Activated T-cell treated with anti-CD3 and anti-CD28 coated beads for 4 hours (primary cell): ENCODE measurements around the gene CD5L.

Source experiments
- DNase-seq: peaks from one replicate; pipeline ENCODE4 v3.0.0-alpha.2; 2020

CD5L gene

DNA sequence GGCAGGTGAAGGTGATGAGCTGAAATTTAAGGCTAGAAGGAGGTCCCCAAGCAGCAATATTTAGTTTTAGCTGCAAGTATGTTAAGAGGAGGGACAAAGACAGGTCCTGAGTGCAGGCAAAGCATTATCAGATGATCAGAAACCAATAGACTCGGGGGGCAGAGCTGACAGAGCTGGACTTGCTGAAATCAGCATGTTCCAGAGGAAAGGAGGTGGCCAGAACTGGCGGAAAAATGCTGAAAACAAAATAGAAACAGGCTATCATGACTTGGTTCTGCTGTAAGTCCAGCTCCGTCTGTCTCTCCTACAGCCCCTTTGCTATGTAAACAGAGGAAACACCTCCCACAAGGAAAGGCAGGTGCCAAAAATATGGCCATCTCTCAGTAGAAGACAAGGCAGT, at the start of gene CD5L:
TSS of gene CD5L (minus strand) at position 101 of the 400 bp plus-strand sequence. CDS start 107 bp downstream, outside the sequence.
- no peak for DNase-seq

GRCh38 chr1:157882580-157882979, 41.0 kb upstream of the CD5L start:
- DNase-seq: no peak

GRCh38 chr1:157880621-157881020, 39.0 kb upstream of the CD5L start:
- no peak for DNase-seq

DNA sequence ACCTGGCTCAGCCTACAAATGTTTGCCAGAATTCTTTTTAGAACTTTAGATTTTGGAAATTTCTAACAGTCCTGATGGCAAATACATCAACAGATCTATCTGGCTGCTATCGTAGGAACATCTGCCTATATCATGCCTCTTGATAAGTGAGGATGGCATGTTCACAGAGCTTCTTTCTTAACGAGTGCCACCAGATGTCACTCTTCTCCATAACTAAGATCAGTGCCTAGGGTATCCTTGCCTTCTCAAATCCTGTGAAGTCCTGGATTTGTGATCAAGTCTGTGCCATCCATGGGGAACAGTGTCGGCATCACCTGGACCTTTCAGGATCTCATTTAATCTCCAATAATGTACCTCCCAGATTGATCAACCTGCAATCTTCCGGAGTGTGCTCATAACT, 36.5 kb upstream of the CD5L start:
- DNase-seq: no peak

GRCh38 chr1:157870490-157870889, 28.9 kb upstream of the CD5L start:
- no peak for DNase-seq

DNA sequence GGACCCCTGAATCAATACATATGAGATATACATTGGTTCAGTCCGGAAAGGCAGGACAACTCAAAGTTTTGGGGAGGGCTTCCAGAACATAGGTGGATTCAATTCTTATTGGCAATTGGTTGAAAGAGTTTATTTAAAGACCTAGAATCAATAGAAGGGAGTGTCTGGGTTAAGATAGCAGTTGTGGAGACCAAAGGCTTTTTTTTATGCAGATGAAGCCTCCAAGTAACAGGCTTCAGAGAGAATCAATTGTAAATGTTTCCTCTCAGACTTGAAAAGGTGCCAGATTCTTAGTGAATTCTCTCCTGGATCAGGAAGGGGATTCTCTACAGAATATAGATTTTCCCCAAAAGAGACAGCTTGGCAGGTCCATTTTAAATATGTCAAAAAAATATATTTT, 27.0 kb upstream of the CD5L start:
- no peak for DNase-seq

- DNase-seq: no peak
Observed at GRCh38 chr1:157862114-157863070, 20.8 kb upstream of the CD5L start.

- no peak for DNase-seq
Observed at GRCh38 chr1:157856538-157856937, 14.9 kb upstream of the CD5L start.

- DNase-seq: no peak
Observed at GRCh38 chr1:157852476-157852875, 10.9 kb upstream of the CD5L start.

DNA sequence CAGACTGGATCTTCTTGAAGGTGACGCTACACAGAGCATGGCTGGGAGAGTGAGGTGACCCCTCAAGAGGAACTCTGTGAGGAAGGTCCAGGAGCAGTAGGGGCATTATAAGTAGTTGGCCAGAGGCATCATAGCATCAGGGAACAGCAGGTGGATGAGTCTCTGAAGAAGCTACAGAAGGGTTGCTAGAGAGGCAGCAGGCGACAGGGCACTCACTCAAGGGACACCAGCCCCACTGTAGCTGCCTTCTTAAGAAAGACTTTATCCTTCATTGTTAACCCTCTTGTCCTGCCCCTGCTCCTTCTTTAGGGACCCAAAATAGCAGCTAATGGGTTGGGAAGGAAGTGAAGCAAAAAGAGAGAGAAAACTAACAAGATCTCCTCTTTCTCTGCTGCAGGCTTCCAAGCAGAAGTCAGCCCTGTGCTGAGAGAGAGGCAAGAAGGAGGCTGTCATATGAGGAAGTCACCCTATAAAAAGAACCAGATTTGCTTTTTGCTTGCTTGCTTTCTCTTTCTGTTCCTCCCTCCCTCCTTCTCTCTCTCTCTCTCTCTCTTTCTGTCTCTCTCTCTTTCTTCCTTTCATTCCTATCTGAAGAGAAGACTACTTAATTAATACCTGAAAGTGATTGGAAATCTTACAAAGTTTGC, 7.7 kb upstream of the CD5L start:
- DNase-seq: no peak

DNA sequence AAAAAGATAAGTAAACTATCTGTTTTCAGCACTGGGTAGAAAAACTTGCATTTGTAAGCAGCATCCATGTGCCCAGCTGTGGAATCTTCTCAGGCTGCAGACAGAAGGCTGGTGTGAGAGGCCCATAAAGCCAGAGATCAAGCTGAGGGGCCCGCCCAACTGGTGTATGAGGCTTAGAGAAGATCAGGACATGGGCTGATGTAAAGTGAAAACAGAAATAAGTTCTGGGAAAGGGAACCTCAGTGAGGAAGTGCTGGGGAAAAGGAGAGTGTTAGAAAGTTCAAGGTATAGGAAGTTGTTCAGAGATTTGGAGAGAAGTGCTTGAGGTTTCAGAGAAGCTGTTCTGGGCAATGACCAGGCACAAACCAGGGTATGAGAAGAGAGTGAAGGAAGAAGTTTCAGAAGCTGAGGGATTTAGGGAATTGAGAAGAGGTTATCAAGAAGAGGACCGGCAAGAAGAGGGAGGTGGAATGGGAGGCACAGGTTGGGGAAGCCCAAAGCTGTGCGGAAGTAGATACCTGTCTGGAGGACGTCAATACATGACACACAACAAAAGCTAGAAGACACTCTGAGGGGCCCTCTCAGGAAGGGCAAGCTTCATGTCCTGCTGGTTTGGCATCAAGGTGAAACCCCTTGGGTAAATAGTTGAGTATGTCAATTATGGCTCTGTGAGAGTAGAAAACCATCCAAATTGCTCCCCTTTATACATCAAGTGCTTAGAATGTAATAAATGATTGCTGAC, 2.7 kb upstream of the CD5L start:
- DNase-seq: no peak

GRCh38 chr1:157842939-157843338, 1.3 kb upstream of the CD5L start:
- DNase-seq: no peak

GRCh38 chr1:157838966-157839365, 2.6 kb downstream of the CD5L start:
- no peak for DNase-seq

GRCh38 chr1:157834430-157834829, 7.2 kb downstream of the CD5L start:
- DNase-seq: no peak

- DNase-seq: no peak
Observed at GRCh38 chr1:157833145-157833544, 8.5 kb downstream of the CD5L start.

DNA sequence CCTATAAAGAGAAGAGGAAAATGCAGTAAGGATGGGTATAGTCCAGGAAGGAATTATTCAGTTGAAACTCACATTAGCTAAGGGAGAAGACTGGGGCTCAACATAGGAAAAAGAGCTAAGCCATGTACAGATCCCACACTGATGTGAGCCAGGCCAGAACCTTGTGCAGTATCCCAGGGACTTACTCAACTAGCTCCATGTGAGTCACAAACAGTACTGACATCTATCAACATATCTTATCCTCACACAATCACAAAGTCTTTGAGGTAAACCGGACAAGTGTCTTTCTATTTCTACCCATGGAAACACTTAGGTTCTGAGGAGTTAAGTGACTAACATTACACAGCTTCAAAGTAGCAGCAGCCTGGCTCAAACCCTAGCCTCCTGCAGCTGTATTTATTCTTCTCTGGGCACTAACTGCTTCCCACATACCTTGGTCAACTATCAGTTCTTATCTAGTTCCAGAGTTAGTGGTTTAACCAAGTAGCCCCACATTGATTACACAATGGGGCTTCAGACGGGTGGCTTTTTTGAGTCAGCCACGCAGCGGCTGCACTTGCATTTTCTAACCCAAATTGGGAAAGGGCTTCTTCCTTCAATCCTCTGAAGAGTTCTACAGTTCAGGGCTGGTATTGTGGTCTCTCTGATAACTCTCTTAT, 9.5 kb downstream of the CD5L start:
- no peak for DNase-seq

- DNase-seq: no peak
Observed at GRCh38 chr1:157830887-157831286, 10.7 kb downstream of the CD5L start.

- no peak for DNase-seq
Observed at GRCh38 chr1:157829711-157830110, 11.9 kb downstream of the CD5L start.

DNA sequence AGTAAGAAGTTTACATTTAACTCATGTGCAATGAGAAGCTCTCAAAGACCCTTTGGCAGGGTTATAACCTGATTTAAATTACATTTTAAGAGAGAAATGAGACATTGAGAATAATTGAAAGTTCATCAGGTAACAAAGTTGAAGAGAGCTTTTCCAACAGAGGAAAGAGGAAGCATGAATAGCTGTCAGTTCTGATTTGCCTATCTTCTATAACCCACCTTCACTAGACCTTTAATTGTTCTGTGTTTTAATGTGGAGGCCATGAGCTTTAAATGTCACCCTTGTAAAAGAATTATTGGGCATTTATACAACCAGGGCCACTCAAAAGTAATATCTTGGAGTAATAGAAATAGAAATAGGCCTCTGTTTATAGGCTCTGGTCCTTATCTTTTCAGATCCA, 12.4 kb downstream of the CD5L start:
- no peak for DNase-seq

DNA sequence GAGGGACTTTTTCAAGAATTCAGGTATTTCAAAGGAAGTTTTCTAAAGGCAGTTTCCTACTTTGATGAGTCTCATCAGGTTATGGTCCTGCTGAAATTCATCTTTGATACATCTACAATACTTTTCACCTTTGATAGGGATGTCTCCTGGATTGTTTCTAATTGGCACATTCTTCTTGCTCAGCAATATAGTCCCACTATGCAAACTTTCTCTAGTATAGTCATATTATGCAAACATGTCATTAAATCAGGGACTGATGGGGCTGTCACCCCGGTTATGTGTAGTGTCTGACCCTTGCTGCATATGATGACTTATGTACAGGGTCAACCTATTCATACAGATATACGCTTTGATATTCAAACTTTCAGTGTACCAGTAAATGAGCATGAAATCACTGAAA, 21.3 kb downstream of the CD5L start:
- no peak for DNase-seq

DNA sequence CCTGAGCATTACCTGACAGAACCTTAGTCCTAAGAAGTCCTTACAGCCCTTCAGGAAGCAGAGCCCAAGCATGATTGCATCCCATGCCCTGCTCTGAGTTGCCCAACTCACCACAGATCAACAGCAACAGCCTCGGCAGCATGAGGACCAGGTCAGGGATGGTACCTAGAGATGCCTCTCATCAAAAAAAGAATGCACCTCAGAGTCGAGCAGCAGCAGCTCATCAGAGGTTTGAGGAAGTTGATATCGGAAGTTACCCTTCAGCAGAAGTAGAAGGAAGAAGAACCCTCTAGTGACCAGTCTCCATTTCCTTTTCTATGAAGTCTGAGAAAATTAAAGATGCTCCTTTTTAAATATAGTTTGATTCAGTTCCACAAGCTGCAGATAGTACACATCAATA, 21.7 kb downstream of the CD5L start, which contains the start of gene FCRL1:
TSS of gene FCRL1 (minus strand) at position 225 of the 400 bp plus-strand sequence. CDS start at position 142, 83 bp downstream.
- DNase-seq: no peak

GRCh38 chr1:157819215-157819614, 22.4 kb downstream of the CD5L start:
- DNase-seq: no peak

DNA sequence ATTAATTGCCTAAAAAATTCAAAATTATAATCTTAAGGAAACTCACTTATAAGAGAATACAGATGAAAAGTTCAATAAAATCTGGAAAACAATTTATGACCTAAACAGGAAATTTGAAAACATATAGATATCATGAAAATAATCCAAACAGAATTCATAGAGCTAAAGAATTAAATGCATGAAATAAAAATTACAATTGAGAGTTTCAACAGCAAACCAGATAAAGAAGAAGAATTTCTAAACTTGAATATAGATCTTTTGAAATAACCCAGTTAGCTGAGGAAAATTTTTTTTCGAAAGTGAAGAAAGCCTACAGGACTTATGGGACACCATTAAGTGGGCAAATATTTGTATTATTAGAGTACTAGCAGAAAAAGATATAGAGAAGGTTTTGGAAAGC, 28.3 kb downstream of the CD5L start:
- no peak for DNase-seq
